ENCODE data around the gene HES6.
A peak's percentile ranks its signal among the peaks of the same experiment; 100 is the strongest.
"Not testable (repeated sequence)": the region's sequence is repeated elsewhere in the genome, so short reads cannot be mapped to it uniquely, and the experiment has no call there.

The HES6 gene

DNA sequence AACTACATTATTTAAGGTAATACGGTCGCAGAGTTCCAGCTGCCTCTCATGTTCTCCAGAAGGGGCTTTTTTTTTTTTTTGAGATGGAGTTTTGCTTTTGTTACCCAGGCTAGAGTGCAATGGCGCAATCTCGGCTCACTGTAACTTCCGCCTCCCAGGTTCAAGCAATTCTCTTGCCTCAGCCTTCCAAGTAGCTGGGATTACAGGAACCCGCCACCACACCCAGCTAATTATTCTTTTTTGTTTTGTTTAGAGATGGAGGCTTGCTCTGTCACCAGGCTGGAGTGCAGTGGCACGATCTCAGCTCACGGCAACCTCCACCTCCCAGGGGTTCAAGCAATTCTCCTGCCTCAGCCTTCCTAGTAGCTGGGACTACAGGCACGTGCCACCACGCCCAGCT lies 33.6 kb upstream of the HES6 start:
- not testable (repeated sequence) for DNase-seq (ENCODE audit: low spot score)

DNA sequence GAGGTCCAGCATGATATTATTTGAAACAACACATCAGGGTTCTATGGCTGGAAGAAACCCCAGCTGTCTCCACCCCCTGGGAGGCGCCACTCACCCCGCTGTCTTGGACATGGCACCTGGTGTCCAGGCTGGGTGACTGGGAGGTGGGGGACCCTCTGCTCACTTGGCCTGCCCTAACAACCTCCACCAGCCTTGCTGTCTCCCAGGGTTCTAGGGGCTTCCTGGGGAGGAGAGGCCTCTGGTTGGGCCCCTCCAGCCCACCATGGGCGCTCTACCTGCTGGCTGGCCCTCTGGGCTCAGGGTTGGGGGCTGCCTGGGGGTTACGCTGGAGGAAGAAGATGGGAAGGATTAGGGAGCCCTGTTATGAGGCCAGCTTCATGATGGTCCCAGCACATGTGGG lies 32.3 kb upstream of the HES6 start:
- DNase-seq (ENCODE audit: low spot score): no peak

DNA sequence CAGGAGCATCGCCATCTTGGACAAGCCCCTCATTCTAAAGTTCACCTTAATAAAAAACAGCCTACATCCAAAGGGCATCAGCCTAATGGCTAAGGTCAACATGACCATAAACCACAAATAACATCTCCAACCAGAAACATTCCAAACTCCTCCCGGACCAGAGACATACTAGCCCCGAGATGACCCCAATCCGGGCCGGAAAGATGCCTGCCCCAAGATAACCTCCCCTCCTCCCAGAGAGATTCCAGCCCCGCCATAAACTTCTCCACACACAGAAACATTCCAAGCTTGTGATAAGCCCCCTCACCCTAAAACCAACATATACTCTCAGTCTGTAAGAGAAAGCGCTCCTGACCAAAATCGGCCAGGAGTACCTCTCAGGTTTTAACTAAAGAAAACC lies 31.8 kb upstream of the HES6 start:
- not testable (repeated sequence) for DNase-seq (ENCODE audit: low spot score)

DNA sequence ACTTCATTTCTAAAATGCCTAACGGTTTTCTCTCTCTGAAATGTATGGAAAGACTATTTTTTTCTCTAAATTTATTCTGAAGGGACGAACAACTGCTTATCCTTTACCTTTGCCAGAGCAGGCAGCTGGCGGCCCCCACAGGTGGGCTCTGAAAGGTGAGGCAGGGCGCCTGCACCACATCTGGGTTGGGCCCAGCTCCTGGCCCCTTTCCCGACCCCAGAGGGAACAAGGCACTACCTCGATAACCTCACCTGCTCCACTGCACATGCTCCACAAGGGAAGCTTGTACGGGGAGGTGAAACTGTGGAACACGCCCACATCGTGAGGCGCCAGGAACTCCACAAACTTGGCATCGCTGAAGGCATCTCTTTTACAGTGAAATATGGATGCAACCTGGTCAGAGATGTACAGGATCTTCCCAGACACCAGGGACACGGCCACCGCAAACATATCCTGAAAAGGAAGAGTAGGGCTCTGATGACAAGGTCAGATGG lies 31.3 kb upstream of the HES6 start:
- DNase-seq (ENCODE audit: low spot score): no peak

DNA sequence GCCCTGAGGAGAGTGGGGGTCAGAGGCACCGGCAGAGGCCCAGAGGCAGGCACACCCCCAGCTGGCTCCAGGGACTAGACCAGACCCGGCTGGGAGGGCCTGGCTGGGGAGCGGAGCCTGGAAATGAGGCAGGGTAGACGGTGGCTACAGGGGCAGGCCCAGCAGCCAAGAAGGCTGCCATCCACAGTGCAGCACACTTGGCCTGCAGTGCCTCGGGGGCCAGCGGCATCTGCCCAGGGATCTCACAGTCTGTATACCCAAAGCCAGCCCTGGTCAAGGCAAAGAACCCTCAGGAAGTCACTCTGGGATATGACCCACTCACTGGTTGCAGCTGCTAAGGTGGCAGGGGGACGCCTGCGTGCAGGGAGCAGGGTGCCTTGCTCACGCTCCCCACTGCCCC lies 30.8 kb upstream of the HES6 start:
- no peak for DNase-seq (ENCODE audit: low spot score)

DNA sequence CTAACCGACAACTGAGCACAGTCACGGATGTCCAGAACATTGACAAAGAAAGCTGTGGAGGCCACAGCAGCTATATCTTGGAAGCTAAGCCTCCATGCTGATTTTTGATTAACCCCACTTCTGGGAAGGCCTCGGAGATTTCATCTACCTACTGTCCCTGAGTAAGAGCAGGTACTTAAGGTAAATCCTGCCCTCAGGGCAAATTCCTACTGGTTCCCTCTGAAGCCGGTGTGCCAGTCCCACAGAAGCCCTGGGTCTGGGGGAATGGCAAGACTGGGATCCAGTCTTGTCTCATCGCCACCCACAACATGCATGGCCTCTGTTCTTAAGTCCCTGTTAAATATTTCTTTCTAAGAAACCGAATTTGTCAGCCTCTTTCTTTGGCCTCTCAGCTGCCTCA lies 29.9 kb upstream of the HES6 start:
- no peak for DNase-seq (ENCODE audit: low spot score)

DNA sequence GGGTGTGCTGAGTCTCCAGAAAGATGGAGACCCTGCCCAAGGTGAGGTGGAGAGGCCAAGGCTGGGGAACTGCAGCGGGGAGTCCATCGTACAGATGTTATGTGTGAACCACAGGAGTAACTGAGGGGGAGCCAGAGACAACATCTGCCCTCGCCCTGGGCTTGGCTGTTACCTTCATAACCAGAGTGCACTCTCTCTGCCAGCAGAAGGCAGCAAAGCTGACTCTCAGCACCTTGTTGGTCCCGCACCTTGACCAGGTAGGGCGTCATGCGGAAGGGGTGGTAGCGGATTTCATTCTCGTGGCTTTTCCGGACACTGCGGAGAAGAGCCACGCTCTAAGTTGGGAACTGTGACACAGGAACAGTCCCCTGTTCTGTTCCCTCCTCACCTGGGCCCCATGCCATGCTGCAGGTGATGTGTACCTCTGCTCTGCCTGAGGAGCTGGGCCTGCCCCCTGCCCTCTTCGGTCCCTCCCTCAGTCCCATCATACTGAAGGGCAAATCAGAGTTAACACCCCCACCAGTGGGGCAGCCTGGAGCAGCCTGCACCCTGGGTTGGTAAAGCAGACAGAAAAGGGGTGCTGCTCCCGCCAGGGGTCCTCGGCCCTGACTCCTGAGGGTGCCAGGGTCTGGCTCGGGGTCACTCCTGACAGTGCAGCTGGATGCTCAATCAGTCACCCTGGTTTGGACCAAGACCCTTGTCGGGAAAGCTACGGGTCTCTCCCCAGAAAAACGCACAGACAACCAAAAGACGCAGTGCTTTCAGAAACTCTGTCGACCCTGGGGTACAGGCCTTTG lies 28.2 kb upstream of the HES6 start:
- no peak for DNase-seq (ENCODE audit: low spot score)

DNA sequence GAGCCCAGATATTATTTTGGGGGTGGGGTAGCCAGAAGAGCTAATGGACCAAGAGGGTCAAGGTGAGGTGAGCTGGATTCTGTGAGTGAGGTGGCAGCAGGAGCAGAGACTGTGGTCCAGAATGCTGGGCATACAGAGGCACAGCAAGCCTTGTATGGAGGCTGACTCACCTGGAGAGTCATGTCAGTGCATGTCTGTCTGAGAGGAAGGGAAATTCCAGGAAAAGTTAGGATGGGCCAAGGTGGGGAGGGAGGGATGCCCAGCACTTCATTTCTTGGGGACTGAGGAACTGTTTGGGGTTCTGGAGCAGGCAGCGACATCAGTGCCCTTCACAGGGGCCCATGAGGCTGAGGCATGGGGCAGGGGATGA lies 27.5 kb upstream of the HES6 start:
- no peak for DNase-seq (ENCODE audit: low spot score)

DNA sequence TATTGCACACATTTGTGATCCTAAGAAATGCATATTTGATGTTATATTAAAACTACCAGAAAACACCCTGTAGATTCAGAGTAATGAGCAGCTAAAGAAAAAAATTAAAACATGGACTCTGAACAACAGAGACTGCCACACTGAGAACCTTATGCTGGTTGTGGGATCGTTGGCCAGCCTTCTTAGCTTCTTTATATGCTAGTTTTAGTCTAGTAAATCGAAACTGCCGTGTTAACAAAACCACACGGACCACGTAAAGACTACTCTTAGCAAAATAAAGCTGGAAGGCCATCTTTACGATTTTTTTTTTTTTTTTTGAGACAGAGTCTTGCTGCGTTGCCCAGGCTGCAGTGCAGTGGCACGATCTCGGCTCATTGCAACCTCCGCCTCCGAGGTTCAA lies 25.8 kb upstream of the HES6 start:
- DNase-seq (ENCODE audit: low spot score): no peak

DNA sequence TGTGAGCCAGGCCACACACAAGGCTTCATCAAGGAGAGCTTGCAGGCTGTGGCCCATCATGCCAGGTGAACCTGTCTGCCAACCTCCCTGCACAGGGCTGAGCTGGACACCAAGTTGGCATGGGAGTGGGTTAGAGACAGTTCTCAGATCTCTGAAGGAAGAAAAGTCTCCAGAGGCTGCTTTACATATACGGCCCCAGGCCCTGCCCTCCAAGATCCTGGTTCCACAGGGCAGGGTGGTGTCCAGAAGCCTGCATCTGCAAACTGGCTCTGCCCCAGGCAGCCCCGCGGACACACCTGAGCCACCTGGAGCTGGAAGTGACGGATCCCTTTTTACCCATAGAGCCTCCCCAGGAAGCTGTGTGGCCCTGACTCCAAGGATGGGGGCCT lies 24.2 kb upstream of the HES6 start:
- no peak for DNase-seq (ENCODE audit: low spot score)

DNA sequence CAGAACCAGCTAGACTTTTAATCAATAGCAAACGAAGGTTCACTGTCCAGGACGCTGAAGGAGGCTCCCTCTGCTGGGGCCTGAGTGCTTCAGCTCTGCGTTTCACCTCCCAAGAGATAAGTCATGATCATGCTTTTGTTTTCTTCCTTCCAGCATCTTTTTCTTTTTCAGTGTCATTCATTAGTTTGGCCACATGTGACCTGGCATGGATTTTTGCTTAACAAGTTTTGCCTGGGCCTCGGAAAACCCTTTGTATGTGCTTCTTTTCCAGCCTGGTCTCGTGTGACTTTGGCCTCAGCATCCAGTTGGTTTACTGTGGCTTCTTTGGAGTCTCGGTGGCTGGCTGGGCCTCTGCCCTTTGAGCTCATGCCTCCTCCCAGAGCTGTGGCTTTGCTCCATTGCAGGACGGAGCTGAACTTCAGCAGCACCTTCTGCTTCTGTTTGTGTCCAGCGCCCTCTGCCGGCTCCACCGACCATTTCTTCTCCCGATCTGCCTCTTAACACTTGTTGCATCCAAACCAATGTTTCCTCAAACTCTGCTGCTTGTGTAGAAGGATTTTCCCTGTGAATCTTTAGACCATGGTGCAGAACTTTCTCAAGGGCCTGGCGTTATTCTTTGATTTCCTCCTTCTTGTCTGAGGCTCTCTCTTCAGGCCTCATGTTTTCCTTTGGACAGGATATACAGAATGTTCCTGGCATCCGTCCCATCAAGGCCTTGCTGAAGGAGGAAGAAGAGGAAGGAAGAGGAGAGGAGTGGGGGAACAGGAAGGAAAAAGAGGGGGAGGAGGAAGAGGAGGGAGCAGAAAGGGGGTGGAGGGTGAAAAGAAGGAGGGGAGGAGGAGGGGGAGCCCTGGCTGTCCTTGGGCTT lies 23.6 kb upstream of the HES6 start:
- peak; percentile 93 for DNase-seq (ENCODE audit: low spot score)

DNA sequence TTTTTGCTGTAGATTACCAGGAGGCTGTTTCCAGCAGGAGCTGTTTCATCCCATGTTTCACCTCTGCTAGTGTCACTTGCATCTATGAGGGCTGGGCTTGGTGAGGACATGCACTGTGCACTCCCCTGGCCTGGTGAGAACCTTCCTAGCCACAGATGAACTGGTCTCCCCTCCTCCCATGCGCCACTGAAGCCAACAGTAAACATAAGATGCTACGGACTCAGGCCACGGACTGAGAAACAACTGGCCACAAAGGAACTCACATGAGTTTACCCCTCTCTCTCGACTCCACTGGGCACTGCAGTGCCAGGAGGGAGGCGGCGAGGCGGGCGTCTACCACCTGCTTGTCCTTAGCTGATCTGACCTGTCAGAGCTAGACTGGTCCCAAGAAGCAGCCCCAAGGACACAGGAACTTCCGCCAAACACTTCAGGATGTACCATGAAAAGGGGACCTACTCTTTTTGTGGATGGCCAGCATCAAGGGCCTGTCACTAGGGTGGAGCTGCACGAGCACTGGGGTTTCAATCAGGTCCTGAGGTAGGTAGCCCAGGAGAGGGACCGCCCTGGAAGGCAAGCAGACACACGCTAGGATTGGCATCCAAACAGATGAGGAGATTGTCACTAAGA lies 22.8 kb upstream of the HES6 start:
- no peak for DNase-seq (ENCODE audit: low spot score)

DNA sequence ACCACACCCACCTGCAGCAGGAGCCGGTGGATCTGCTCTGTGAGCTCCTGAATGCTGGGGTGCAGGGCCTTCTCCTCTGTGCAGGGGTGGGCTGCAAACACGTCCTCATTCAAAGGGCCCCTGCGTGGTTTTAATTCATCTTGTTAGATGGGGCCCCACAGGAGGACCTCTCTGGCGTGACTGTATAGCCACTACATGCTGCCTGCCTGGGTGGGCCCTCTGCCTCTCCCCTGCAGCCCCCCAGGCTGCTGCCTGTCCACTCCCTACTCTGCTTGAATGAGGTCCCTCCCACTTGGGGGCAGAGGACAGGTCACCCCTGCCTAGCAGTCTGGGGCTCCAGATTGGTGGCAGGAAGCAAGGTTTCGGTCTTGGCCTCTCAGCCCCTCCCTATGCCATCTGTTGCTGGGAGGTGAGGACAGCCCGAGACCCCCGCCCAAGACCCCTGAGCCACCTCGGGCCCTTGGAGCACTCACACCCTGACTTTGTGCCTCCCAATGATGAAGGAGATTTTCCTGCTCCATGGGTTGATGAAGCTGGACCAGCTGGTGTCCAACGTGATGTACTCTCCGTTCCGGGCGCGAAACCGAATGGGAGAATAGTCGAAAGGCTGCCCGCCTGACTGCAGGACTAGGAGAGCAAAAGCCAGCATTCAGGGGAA lies 22.0 kb upstream of the HES6 start:
- no peak for DNase-seq (ENCODE audit: low spot score)

DNA sequence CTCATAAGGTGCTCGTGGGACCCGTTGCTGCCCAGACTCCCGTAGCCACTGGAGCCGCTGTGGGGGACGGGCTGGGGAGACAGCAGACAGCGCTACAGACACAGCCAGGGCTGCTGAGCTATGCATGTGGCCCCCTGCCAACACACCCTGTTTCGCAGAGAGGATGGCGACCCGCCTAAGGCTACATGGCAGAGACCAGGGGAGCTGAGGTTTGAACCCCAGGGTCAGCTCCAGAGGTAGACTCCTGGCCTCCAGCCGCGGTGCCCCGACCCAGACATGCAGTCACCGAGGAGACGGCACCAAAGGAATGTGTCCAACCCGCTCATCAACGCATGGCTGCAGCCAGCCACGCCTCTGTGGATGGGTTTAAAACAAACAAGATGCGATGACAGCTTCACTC lies 21.0 kb upstream of the HES6 start:
- DNase-seq (ENCODE audit: low spot score): no peak

DNA sequence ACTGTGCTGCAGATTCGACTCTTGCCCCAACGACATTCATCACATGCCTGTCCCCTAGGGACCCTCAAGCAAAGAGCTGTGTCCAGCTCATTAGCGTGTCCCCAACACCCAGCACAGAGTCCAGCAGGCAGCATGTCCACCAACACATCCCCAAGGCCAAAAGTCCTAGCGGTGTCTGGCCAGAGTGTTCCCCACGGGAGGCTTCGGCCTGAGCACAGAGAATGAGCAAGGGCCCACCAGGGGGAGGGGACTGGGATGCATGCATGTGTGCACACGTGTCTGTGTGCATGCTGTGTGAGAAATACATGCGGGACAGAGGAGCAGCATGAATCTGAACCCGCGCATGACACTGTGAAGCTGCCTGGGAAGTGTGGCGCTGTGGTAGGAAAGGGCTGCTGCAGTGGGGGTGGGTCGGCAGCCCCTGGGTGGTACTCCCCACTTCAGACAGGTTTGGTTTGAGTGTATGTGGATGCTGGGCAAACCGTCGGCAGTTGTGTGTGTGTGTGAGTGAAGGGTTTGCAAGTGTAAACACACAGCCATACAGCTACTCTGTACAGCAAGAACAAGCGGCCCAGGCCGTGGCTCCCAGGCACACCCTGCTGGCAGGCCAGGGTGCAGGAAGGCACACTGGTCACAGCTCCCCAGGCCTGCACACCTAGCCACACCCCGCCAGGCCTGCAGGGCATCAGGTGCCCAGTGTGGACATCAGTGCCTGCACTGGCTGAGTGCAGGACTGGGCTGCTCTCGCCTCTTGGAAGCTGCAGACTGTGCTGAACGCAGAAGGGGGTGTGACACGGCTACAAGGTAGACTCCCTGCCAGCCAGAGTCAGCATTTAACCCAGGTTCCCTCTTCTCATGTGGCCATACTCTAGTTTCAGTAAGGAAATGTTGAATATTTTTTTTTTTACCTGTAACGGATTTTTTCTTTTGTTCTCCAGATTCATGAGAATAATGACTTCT lies 19.5 kb upstream of the HES6 start:
- no peak for DNase-seq (ENCODE audit: low spot score)

DNA sequence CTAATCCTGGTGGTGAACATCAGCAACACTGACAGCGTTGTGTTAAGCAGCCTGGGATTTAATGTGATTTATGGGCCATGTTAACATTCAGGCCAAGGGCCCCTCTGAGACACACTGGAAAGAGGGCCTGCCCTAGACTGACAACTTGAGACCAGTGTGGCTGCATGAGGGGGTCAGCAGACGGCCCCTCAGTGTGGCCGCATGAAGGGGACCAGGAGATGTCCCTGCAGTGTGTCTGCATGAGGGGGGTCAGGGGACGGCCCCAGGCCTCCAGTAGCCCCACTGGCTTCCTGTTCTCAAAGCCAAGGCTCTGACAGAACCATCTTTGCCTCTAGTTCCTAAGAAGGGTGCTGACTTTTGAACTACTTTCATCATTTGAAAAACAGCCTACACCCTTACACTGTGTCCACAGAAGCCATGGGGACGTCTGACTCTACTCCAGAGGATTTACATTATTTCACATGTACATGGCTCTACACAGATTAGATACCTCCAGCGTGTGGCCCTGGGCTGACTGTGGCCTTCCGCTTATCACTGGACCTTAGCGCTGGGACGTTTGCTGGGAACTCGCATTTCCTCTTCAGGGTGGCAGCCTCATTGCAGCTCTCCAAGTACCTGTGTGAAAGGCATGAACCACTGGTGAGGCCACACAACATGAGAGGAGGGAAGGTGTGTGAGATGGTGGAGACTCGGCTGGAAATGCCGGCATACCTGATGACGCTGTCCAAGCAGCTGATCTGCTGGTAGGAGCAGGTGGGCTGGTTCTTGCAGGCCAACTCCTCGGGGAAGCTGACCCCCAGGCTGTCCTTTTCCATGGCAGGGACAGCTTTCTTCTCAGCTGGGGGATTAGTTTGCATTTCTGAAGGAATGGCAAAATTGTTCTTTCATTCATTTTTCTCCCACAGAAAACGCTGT lies 18.2 kb upstream of the HES6 start:
- DNase-seq (ENCODE audit: low spot score): no peak

DNA sequence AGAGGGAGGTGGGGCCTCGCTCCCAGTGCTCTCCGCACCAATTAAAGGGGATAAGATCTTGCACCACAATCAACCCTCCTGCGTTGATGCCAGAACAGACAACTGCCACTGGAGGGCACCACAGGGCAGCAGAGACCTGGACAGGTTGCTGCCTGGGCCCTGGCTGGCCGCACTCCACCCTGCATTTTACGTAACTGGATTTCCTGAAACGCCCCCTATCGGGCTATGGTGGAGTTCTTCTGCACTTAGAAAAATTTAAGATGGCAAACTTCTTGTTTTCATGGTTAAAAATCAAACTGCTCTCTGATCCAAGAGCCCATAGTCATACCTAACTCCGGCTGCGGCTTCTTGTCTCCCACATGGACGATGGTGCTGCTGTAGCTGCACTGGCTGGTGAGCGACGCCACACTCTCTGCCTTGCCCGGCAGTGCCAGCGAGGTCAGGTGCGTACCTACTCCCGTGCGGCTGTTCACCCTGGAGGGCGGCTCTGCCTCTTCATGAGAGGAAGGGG lies 16.8 kb upstream of the HES6 start:
- peak; percentile 90 for DNase-seq (ENCODE audit: low spot score)

DNA sequence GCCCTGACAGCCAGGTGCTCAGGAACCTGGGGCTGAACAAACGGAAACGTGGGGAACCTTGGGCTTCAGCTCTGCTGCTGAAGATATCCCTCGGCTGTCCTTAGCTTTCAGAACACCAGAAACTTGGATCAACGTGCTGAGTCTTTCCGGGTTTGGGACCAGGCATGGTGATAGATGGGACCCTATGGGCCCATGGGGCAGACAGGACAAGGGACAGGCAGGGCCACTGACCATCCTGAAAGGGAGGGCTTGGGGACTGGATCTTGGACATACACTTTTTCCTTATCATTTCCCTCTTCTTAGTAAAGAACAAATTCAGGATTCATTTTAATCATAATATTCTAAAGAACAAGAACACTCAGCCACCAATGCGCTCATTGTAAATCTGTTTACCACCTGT lies 16.3 kb upstream of the HES6 start:
- DNase-seq (ENCODE audit: low spot score): no peak

DNA sequence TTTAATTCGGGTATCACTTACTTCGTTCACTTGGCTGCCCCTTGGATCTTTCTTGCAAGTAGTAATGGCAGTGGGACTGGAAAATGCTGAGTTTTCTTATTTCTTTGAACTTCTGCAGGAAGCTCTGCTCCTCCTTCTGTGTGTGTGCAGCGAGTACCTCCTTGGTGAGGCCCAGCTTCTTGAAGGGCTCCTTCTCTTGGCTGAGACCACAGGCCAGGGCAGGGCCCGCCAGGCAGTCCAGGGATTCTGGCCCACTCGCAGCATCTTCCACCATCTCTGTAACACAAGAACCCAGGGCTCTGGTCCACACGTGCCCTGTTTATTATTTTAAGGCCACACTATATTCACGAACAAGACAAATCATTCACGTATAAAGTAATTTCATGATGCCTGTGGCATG lies 15.8 kb upstream of the HES6 start:
- DNase-seq (ENCODE audit: low spot score): no peak

DNA sequence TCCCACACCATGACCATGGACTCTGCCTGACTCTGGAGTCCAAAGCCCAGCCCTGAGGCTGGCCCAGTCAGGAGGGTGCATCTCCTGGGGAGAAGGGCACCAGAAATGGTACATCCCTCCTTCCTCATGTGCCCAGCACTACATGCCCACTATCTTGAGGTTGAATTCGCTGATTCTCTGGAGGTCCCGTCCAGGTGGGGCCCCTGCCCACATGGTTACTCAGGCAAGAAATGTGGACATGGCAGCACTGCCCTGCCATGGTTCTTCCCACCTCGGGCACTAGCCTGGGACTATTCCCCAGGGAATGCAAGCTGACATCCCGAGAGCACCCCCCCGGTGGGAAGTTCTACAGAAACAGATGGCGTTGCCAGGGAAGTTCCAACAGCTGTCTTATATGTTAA lies 15.3 kb upstream of the HES6 start:
- no peak for DNase-seq (ENCODE audit: low spot score)
